ENCODE data around the gene MED29. TPM values are rescaled to one million over a fixed set of nuclear protein-coding genes. Genes with fewer than 3 reads are reported as not detected.

Gene MED29
- total RNA-seq, 2 experiments from 2014 or later, result 28.3 to 31.3 TPM

GRCh38 chr19:39445196-39446111, 54.3 kb downstream of the MED29 start, which contains the start of gene SUPT5H:
Gene SUPT5H (plus strand): TSS chr19:39445582. CDS start chr19:39445891, 309 bp downstream.
- Histone ChIP-seq H3K27ac (ENCODE audit: low read depth, low read length, poor library complexity, severe bottlenecking) (peak within 1 kb of the TSS; percentile 86), H3K4me1 (ENCODE audit: insufficient read depth, low read length, poor library complexity, severe bottlenecking) (peaks cover 56% of the 10 kb centered on the region), H3K79me2 (ENCODE audit: insufficient read depth, low read depth, low read length) (peaks cover 60% of the 10 kb centered on the region), H3K4me3 (ENCODE audit: low read depth, low read length, poor library complexity, severe bottlenecking) (peak within 1 kb of the TSS; percentile 92), H3K9me2 (ENCODE audit: insufficient read depth, low read length) (no peaks in the 10 kb centered on the region), H2AFZ (ENCODE audit: low read length) (peak within 1 kb of the TSS; percentile 23; the same call in 1 of the 2 replicates), H3K4me2 (ENCODE audit: low read length) (peak within 1 kb of the TSS; percentile 92), H3K36me3 (ENCODE audit: insufficient read depth, low read length) (peaks cover 33% of the 10 kb centered on the region), H3K9me3 (ENCODE audit: low read length) (no peaks in the 10 kb centered on the region), H4K20me1 (ENCODE audit: insufficient read depth, low read length) (0 out of 2 replicates have a peak, but pooled peaks cover 7% of the 10 kb centered on the region)
- POLR2A ChIA-PET, result interaction anchor here (0.7 to 4.0 kb wide), 4 partner anchors 10 to 107 kb away, joined by 3 to 15 read pairs (median 4); partner anchors contain the start of genes MED29, PAF1 and RPS16
- CTCF ChIA-PET (ENCODE audit: unreplicated experiment), result no interaction called here
- TSS peak; percentile 85 for BruUV-seq (replicated peaks)
- no peak for TF ChIP-seq EZH2phosphoT487 (IDR thresholded peaks at IDR 0.05; ENCODE audit: borderline replicate concordance, low read depth, low read length)
- TF ChIP-seq CTCF (conservative IDR thresholded peaks at IDR 0.05; ENCODE audit: low read length), result no peak
- intact Hi-C loops (cut with micrococcal nuclease; ENCODE audit: unreplicated experiment), result loop anchor here (1.0 kb wide), 1 partner anchor 35 kb away; the partner anchor contains the start of gene TIMM50
- peak; percentile 100 for DNase-seq (ENCODE audit: low spot score)

GRCh38 chr19:39446365-39447084, 55.3 kb downstream of the MED29 start:
- no TSS peak for BruUV-seq (replicated peaks)
- intact Hi-C loops (cut with micrococcal nuclease; ENCODE audit: unreplicated experiment), result no loop called here
- Histone ChIP-seq H3K79me2 (ENCODE audit: insufficient read depth, low read depth, low read length) (peaks cover 71% of the 10 kb centered on the region), H3K9me2 (ENCODE audit: insufficient read depth, low read length) (no peaks in the 10 kb centered on the region), H2AFZ (ENCODE audit: low read length) (no peak overlapping the region), H3K4me3 (ENCODE audit: low read depth, low read length, poor library complexity, severe bottlenecking) (peak overlapping the region; percentile 92), H3K4me2 (ENCODE audit: low read length) (peak overlapping the region; percentile 72), H3K4me1 (ENCODE audit: insufficient read depth, low read length, poor library complexity, severe bottlenecking) (peaks cover 48% of the 10 kb centered on the region), H3K36me3 (ENCODE audit: insufficient read depth, low read length) (peaks cover 44% of the 10 kb centered on the region), H3K9me3 (ENCODE audit: low read length) (no peaks in the 10 kb centered on the region), H3K27ac (ENCODE audit: low read depth, low read length, poor library complexity, severe bottlenecking) (peak overlapping the region; percentile 86), H4K20me1 (ENCODE audit: insufficient read depth, low read length) (0 out of 2 replicates have a peak, but pooled peaks cover 7% of the 10 kb centered on the region)
- CTCF ChIA-PET (ENCODE audit: unreplicated experiment), result no interaction called here
- no peak for TF ChIP-seq EZH2phosphoT487 (IDR thresholded peaks at IDR 0.05; ENCODE audit: borderline replicate concordance, low read depth, low read length)
- no peak for TF ChIP-seq CTCF (conservative IDR thresholded peaks at IDR 0.05; ENCODE audit: low read length)
- POLR2A ChIA-PET, result interaction anchor here (0.7 to 4.0 kb wide), 6 partner anchors 11 to 78 kb away, joined by 3 to 15 read pairs (median 4); partner anchors contain the start of genes RPS16, TIMM50 and ZFP36
- DNase-seq (ENCODE audit: low spot score), result no peak
